GM23248 (cell line): ENCODE data around the gene LAMA2.

ENCODE experiments used
- EZH2 ChIP-seq: fragments of 200-600 bp; sonication (generic); IDR thresholded peaks from 2 replicates; pipeline ENCODE4 v1.6.1; 2018; ENCODE audit warnings: antibody characterized with exemption, mild to moderate bottlenecking; ENCODE audit not compliant: insufficient read depth, poor library complexity, severe bottlenecking
- EZH2phosphoT487 ChIP-seq: fragments of 200-600 bp; sonication (generic); IDR thresholded peaks from 2 replicates; pipeline ENCODE4 v1.6.1; 2018; ENCODE audit warnings: antibody characterized with exemption, moderate library complexity, mild to moderate bottlenecking, low read depth; ENCODE audit not compliant: insufficient read depth

GRCh38 chr6:128841518-128841917 lies 41.4 kb upstream of the LAMA2 start:
- TF ChIP-seq EZH2: no peak
- no peak for TF ChIP-seq EZH2phosphoT487
